ENCODE data around the gene TAL1.

GRCh38 chr1:47172782-47173181, 59.2 kb downstream of the TAL1 start:
- no peak for TF ChIP-seq CTCF (IDR thresholded peaks at IDR 0.05)
- TF ChIP-seq POLR2A (IDR thresholded peaks at IDR 0.05), result no peak
